HCT116 (cell line): Measurements from ENCODE around the gene MYH6. TPM values are rescaled to one million over a fixed set of nuclear protein-coding genes. Genes with fewer than 3 reads are reported as not detected.

Source experiments
- ATAC-seq: fragments of 200-7000 bp; cut with Tn5 transposase; 2 replicates; pipeline ENCODE4 v1.9.1; 2020; ENCODE audit warnings: mild to moderate bottlenecking, moderate library complexity
- BruUV-seq: library from RNA; stranded (reverse); fragments of 400-500 nt; replicated peaks from 2 replicates; lab custom pipeline; 2021; lab: Mats Ljungman, UMichigan
- CTCF ChIA-PET: fragments of 300-600 bp; sonication (Branson Sonifier 250); formaldehyde crosslinking; loops from one replicate; lab custom pipeline; 2021; ENCODE audit warnings: antibody characterized with exemption; lab: Charles Lee
- POLR2A ChIA-PET: fragments of 300-600, 350-600 bp; sonication (Branson Sonifier 250); formaldehyde crosslinking; loops from one replicate; lab custom pipeline; 2021; ENCODE audit warnings: antibody characterized with exemption; lab: Charles Lee
- RAD21 ChIA-PET, 2 experiments: fragments of 300-600 bp; sonication (Branson Sonifier 250); formaldehyde crosslinking; loops; one replicate each; lab custom pipeline; 2023; ENCODE audit warnings: low total read pairs in 2 of 2; ENCODE audit not compliant: uncharacterized antibody in 2 of 2, unreplicated experiment in 2 of 2, low non-redundant PET in 1 of 2; lab: Charles Lee
- DNase-seq: peaks from one replicate; pipeline ENCODE4 v3.0.0-alpha.2; 2010; ENCODE audit warnings: low read depth, low spot score
- H2AFZ ChIP-seq: fragments of 200-600 bp; shearing (Covaris generic), sonication (generic); 2 replicates; pipeline ENCODE4 v1.6.1; 2017; ENCODE audit warnings: low read depth, mixed run types, mixed read lengths, antibody characterized with exemption, low read length; ENCODE audit not compliant: poor library complexity, severe bottlenecking
- H3K27ac ChIP-seq: 2 replicates; pipeline ENCODE4 v1.5.1; 2012; ENCODE audit warnings: low read depth, low read length
- H3K27me3 ChIP-seq: fragments of 200-600 bp; sonication (generic); 2 replicates; pipeline ENCODE4 v1.6.1; 2016; ENCODE audit warnings: mixed run types, low read length, mixed read lengths; ENCODE audit not compliant: insufficient read depth
- H3K36me3 ChIP-seq, 2 experiments: fragments of 200-500 bp in 1 of 2; fragments of 200-600 bp in 1 of 2; sonication (Bioruptor generic) in 1 of 2; sonication (generic) in 1 of 2; 2 replicates each; pipeline versions ENCODE4 v1.5.1 to v1.6.1; 2014 to 2016; ENCODE audit warnings: low read length in 2 of 2, inconsistent platforms in 1 of 2, mixed read lengths in 1 of 2, mixed run types in 1 of 2; ENCODE audit not compliant: insufficient read depth in 2 of 2, control insufficient read depth in 1 of 2
- H3K4me1 ChIP-seq, 2 experiments: fragments of 200-600 bp in 1 of 2; sonication (generic) in 1 of 2; 2 replicates each; pipeline versions ENCODE4 v1.5.1 to v1.6.1; 2012 to 2017; ENCODE audit warnings: low read length in 2 of 2, inconsistent platforms in 1 of 2, mild to moderate bottlenecking in 1 of 2, mixed read lengths in 1 of 2, mixed run types in 1 of 2, moderate library complexity in 1 of 2; ENCODE audit not compliant: insufficient read depth in 2 of 2, control insufficient read depth in 1 of 2
- H3K4me2 ChIP-seq: fragments of 200-600 bp; sonication (generic); 2 replicates; pipeline ENCODE4 v1.6.1; 2017; ENCODE audit warnings: mixed run types, low read length, mixed read lengths
- H3K4me3 ChIP-seq, 2 experiments: fragments of 200-600 bp in 1 of 2; sonication (generic) in 1 of 2; replicated peaks in 1 of 2; 2 replicates each; pipeline ENCODE4 v1.5.1; 2011 to 2016; ENCODE audit warnings: low read length in 2 of 2, control low read depth in 1 of 2, low read depth in 1 of 2, mild to moderate bottlenecking in 1 of 2, mixed read lengths in 1 of 2, mixed run types in 1 of 2
- H3K79me2 ChIP-seq: fragments of 200-600 bp; sonication (generic); 2 replicates; pipeline ENCODE4 v1.6.1; 2017; ENCODE audit warnings: mild to moderate bottlenecking, mixed run types, low read length, moderate library complexity, mixed read lengths; ENCODE audit not compliant: insufficient read depth
- H3K9ac ChIP-seq: fragments of 200-600 bp; sonication (generic); 2 replicates; pipeline ENCODE4 v1.6.1; 2016; ENCODE audit warnings: low read length, mixed read lengths
- H3K9me2 ChIP-seq: fragments of 200-600 bp; sonication (generic), shearing (Covaris generic); 2 replicates; pipeline ENCODE4 v1.6.1; 2017; ENCODE audit warnings: mixed run types, mild to moderate bottlenecking, moderate library complexity; ENCODE audit not compliant: insufficient read depth
- H3K9me3 ChIP-seq, 2 experiments: fragments of 200-500 bp in 1 of 2; fragments of 200-600 bp in 1 of 2; sonication (Bioruptor generic) in 1 of 2; sonication (generic) in 1 of 2; 2 replicates each; pipeline ENCODE4 v1.6.1; 2014 to 2017; ENCODE audit warnings: low read length in 2 of 2, mixed read lengths in 2 of 2, inconsistent platforms in 1 of 2, low read depth in 1 of 2, mild to moderate bottlenecking in 1 of 2, mixed run types in 1 of 2, moderate library complexity in 1 of 2; ENCODE audit not compliant: control insufficient read depth in 1 of 2, insufficient read depth in 1 of 2
- H4K20me1 ChIP-seq: fragments of 200-600 bp; sonication (generic), shearing (Covaris generic); 2 replicates; pipeline ENCODE4 v1.6.1; 2017; ENCODE audit warnings: mixed run types, mild to moderate bottlenecking, moderate library complexity; ENCODE audit not compliant: insufficient read depth
- CBX3 ChIP-seq: IDR thresholded peaks from 2 replicates; pipeline ENCODE4 v1.6.1; 2012; ENCODE audit warnings: low read depth
- CEBPB ChIP-seq: IDR thresholded peaks from 2 replicates; pipeline ENCODE4 v1.6.1; 2012; ENCODE audit warnings: low read depth
- ELF1 ChIP-seq: IDR thresholded peaks from 2 replicates; pipeline ENCODE4 v1.6.1; 2012; ENCODE audit warnings: low read depth, borderline replicate concordance
- EZH2 ChIP-seq: fragments of 200-600 bp; sonication (generic); IDR thresholded peaks from 2 replicates; pipeline ENCODE4 v1.6.1; 2017; ENCODE audit warnings: antibody characterized with exemption, mixed run types
- EZH2phosphoT487 ChIP-seq: fragments of 200-600 bp; IDR thresholded peaks from 2 replicates; pipeline ENCODE4 v1.6.1; 2018; ENCODE audit warnings: antibody characterized with exemption, borderline replicate concordance
- POLR2AphosphoS5 ChIP-seq: IDR thresholded peaks from 2 replicates; pipeline ENCODE4 v1.6.1; 2011; ENCODE audit warnings: mild to moderate bottlenecking, low read depth, low read length, moderate library complexity
- RAD21 ChIP-seq: IDR thresholded peaks from 2 replicates; pipeline ENCODE4 v1.6.1; 2012; ENCODE audit warnings: low read depth, mild to moderate bottlenecking
- SIN3A ChIP-seq: IDR thresholded peaks from 2 replicates; pipeline ENCODE4 v1.6.1; 2012; ENCODE audit warnings: low read depth
- ZFX ChIP-seq: fragments of 450-650 bp; IDR thresholded peaks from 2 replicates; pipeline ENCODE4 v1.6.1; 2017
- ZNF274 ChIP-seq: fragments of 200-500 bp; sonication (Bioruptor generic); IDR thresholded peaks from 2 replicates; pipeline ENCODE4 v1.6.1; 2014; ENCODE audit warnings: mild to moderate bottlenecking, low read depth, low read length, inconsistent platforms
- intact Hi-C: fragments of 100-400 bp; cut with micrococcal nuclease; formaldehyde crosslinking; loops from 2 replicates; pipeline ENCODE4 v1.10.0; 2022
- total RNA-seq: library from RNA; stranded (reverse); gene quantifications from one replicate; pipeline ENCODE4 v1.2.1, GENCODE V29; 2021; ENCODE audit not compliant: unreplicated experiment
- TF ChIP-seq, protein P1 (sequence below): IDR thresholded peaks from 2 replicates; pipeline ENCODE4 v1.6.1; 2011; ENCODE audit warnings: mild to moderate bottlenecking, low read length, moderate library complexity; ENCODE audit not compliant: insufficient replicate concordance; ENCODE audit errors: extremely low read depth
- TF ChIP-seq, protein P2 (sequence below): IDR thresholded peaks from 2 replicates; pipeline ENCODE4 v1.6.1; 2012; ENCODE audit warnings: low read depth

MYH6 gene
- total RNA-seq, 1 experiment from 2014 or later: not detected

- TF ChIP-seq, protein P1, sequence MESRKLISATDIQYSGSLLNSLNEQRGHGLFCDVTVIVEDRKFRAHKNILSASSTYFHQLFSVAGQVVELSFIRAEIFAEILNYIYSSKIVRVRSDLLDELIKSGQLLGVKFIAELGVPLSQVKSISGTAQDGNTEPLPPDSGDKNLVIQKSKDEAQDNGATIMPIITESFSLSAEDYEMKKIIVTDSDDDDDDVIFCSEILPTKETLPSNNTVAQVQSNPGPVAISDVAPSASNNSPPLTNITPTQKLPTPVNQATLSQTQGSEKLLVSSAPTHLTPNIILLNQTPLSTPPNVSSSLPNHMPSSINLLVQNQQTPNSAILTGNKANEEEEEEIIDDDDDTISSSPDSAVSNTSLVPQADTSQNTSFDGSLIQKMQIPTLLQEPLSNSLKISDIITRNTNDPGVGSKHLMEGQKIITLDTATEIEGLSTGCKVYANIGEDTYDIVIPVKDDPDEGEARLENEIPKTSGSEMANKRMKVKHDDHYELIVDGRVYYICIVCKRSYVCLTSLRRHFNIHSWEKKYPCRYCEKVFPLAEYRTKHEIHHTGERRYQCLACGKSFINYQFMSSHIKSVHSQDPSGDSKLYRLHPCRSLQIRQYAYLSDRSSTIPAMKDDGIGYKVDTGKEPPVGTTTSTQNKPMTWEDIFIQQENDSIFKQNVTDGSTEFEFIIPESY: no peak
- TF ChIP-seq ELF1 (no peak), CEBPB (no peak), ZNF274 (no peak), RAD21 (no peak), CBX3 (no peak)
- TF ChIP-seq, all 23 proteins: peak for 0
These were observed 51.4 kb downstream of the MYH6 start (continued) for GRCh38 chr14:23356662-23357061.

GRCh38 chr14:23355871-23356435, 52.1 kb downstream of the MYH6 start:
- BruUV-seq: no TSS peak
- H4K20me1 ChIP-seq: no peaks in the 10 kb centered on the region
- H3K27me3 ChIP-seq: no peaks in the 10 kb centered on the region
- no peaks in the 10 kb centered on the region for H3K9me3 ChIP-seq
- no peaks in the 10 kb centered on the region for H3K9me2 ChIP-seq
- no peak overlapping the region for H3K27ac ChIP-seq
- DNase-seq: no peak
- ChIA-PET POLR2A (no interaction called here), RAD21 (no interaction called here), CTCF (no interaction called here)
- ATAC-seq: no peak
- no peak overlapping the region for H3K4me3 ChIP-seq
- TF ChIP-seq, protein P2, sequence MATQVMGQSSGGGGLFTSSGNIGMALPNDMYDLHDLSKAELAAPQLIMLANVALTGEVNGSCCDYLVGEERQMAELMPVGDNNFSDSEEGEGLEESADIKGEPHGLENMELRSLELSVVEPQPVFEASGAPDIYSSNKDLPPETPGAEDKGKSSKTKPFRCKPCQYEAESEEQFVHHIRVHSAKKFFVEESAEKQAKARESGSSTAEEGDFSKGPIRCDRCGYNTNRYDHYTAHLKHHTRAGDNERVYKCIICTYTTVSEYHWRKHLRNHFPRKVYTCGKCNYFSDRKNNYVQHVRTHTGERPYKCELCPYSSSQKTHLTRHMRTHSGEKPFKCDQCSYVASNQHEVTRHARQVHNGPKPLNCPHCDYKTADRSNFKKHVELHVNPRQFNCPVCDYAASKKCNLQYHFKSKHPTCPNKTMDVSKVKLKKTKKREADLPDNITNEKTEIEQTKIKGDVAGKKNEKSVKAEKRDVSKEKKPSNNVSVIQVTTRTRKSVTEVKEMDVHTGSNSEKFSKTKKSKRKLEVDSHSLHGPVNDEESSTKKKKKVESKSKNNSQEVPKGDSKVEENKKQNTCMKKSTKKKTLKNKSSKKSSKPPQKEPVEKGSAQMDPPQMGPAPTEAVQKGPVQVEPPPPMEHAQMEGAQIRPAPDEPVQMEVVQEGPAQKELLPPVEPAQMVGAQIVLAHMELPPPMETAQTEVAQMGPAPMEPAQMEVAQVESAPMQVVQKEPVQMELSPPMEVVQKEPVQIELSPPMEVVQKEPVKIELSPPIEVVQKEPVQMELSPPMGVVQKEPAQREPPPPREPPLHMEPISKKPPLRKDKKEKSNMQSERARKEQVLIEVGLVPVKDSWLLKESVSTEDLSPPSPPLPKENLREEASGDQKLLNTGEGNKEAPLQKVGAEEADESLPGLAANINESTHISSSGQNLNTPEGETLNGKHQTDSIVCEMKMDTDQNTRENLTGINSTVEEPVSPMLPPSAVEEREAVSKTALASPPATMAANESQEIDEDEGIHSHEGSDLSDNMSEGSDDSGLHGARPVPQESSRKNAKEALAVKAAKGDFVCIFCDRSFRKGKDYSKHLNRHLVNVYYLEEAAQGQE: no peak
- no peak for TF ChIP-seq ELF1
- TF ChIP-seq ZNF274: no peak
- no peak for TF ChIP-seq POLR2AphosphoS5
- TF ChIP-seq CEBPB: no peak
- no peak for TF ChIP-seq ZFX
- no peak for TF ChIP-seq EZH2
- no peak for TF ChIP-seq SIN3A
- TF ChIP-seq RAD21: no peak
- TF ChIP-seq EZH2phosphoT487: no peak
- no peaks in the 10 kb centered on the region for H3K36me3 ChIP-seq
- H3K9ac ChIP-seq: no peak overlapping the region
- H3K79me2 ChIP-seq: no peaks in the 10 kb centered on the region
- no peak overlapping the region for H3K4me2 ChIP-seq
- intact Hi-C loops: no loop called here
- H2AFZ ChIP-seq: no peak overlapping the region
- H3K4me1 ChIP-seq: 0 out of 4 replicates have a peak, but pooled peaks cover 0 to 2% of the 10 kb centered on the region in 2 experiments
